Stimulated activated CD4-positive, alpha-beta T cell treated with anti-CD3 and anti-CD28 coated beads, Interleukin-12 subunit alpha, Interleukin-12 subunit beta, amount 100 ng/mL, for 24 hours (primary cell): ENCODE data around the gene SETDB1.
"Not testable (repeated sequence)": the region's sequence is repeated elsewhere in the genome, so short reads cannot be mapped to it uniquely, and the experiment has no call there.

ENCODE experiments used
- DNase-seq, 2 experiments: peaks; one replicate each; pipeline ENCODE4 v3.0.0-alpha.2; 2020; ENCODE audit warnings: low read depth in 2 of 2

SETDB1 gene

GRCh38 chr1:150926097-150926741 is at the start of gene SETDB1:
Gene SETDB1, plus strand, starts transcription at chr1:150926363. Its CDS starts 1,352 bp downstream, at chr1:150927715.
- DNase-seq, result peak; percentile 89 to 93

GRCh38 chr1:150878931-150879330 is 47.2 kb upstream of the SETDB1 start:
- DNase-seq, result not testable (repeated sequence)

GRCh38 chr1:150881331-150882070 is 44.7 kb upstream of the SETDB1 start:
- DNase-seq, result no peak

- not testable (repeated sequence) for DNase-seq
These were observed 43.0 kb upstream of the SETDB1 start for GRCh38 chr1:150883121-150883520.

GRCh38 chr1:150887018-150887417 is 39.1 kb upstream of the SETDB1 start, which contains the start of gene CTXND2:
Gene CTXND2, plus strand, starts transcription at chr1:150887136. Its CDS starts 25,179 bp downstream, at chr1:150912315.
- no peak for DNase-seq

GRCh38 chr1:150888727-150889126 is 37.4 kb upstream of the SETDB1 start:
- DNase-seq, result no peak

GRCh38 chr1:150890033-150890416 is 36.1 kb upstream of the SETDB1 start:
- DNase-seq, result no peak

DNA sequence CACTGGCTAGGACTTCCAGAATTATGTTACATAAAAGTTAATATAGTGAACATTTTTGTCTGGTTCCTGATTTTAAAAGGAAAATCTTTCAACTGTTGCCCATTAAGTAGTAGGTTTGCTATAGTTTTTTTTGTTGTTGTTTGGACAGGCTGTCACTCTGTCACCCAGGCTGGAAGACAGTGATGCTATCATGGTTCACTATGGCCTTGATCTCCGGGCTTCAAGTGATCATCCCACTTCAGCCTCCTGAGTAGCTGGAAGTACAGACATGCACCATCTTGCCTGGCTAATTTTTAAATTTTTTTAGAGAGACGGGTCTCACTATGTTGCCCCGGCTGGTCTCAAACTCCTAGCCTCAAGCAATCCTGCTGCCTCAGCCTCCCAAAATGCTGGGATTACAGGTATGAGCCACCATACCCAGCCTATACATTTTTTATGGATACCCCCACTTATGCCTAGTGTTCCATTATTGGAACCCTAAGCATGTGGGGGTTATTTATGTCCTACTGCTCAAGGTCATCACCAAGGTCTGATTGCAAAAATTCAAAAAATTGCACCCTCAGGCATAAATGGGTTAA is 32.7 kb upstream of the SETDB1 start:
- no peak for DNase-seq

DNA sequence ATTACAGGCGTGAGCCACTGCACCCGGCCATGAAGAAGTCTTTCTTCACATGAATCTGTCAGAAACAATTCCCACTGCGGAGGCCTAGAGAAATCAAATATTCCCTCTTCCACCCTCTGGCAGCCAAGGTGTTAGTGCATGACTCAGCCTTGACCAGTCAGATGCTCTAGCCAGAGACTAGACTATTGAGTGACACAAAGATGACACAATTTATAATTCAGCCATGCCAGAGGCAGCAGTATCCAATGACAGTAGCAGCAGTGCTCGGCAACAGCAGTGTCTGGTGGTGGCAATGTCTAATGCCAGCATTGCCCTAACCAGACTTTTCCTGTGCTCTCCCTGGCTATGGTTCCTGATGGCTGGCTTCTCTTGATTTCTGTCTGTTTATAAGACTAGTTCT is 30.5 kb upstream of the SETDB1 start:
- DNase-seq, result no peak

DNA sequence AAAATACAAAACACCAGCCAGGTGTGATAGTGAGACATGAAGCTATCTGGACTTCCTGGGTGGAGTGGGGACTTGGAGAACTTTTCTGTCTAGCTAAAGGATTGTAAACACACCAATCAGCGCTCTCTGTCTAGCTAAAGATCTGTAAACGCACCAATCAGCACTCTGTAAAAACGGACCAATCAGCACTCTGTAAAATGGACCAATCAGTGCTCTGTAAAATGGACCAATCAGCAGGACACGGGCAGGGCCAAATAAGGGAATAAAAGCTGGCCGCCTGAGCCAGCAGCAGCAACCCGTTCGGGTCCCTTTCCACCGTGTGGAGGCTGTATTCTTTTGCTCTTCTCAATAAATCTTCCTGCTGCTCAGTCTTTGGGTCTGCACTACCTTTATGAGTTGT is 26.4 kb upstream of the SETDB1 start:
- DNase-seq, result not testable (repeated sequence)

DNA sequence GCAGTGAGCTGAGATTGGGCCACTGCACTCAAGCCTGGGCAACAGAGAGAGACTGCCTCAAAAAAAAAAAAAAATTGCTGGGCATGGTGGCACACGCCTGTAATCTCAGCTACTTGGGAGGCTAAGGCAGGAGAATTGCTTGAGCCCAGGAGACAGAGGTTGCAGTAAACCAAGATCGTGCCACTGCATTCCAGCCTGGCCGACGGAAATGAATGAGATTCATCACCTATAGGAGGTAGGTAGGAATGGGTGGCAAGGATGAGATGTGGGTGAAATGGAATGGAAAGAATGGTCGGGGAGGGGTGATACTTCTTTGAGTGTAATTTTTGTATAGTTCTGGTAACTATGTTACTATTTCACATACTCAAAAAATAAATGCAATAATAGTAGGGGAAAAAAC is 23.8 kb upstream of the SETDB1 start:
- DNase-seq, result no peak

DNA sequence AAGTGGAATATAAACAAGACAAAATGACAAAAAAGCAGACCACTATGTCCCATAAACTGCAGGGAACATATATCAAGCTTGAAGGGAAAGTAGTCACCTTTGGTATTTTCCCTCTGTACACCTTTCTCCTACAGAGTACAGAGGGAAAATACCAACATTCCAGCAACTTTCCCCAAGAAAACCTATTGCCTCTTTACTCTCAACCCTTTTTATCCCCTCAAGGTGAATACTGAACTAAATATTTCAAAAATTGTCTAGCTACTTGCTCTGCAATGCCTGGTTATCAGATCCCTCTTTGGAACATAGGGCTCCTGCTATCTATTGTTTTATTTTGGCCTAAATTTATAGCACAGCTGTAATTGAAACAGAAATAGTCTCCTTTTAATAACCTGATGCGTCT is 23.4 kb upstream of the SETDB1 start:
- DNase-seq, result no peak

DNA sequence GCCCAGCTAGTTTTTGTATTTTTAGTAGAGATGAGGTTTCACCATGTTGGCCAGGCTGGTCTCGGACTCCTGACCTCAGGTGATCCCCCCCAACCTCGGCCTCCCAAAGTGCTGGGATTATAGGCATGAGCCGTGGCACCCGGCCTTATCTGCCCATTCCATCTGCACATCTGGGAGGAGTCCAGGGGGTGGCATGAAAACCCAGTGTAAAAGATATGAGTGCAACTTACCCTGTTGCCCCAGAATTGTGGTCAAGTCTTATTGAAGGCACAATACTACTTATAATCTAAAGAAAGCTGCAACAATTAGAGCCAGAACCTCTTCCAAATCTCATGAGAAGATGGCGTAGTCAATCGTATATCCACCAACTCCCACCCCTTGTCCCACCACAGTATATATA is 20.9 kb upstream of the SETDB1 start:
- DNase-seq, result no peak

DNA sequence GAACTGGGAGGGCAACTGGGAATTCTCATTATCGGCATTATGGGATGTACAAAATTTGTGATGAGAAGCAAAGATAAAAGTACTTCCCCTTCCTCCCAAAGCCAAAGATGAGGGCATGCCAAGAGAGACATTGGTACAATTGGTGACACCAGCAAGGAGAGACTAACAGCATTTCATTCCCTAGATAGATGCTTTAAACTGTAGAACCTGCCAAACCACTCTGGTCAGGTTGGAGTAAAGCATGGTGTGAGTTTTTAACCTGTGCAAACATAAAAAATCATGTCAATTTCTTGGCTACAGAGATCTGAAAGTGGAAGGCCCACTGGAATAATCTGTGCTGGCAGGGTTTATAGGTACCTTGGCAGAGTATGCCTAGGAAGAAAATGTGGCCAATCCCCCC is 19.8 kb upstream of the SETDB1 start:
- DNase-seq, result no peak

DNA sequence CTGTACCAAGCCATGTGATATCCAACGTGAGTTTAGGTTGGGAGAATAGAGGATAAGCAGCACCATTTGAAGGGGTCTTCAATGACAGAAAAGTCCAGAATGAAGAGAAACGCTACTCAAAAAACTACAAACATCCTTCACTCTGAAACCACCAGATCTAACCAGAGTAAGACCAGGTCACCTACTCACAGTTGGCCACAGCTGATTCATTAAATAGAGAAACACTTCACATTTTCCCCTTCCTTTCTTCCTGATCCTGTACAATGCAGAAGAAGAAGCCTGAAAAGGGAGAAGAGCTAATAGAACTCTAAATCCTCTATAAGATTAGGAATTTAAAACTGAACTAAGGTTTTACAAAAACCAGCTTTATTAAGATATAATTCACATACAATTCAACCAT is 19.4 kb upstream of the SETDB1 start:
- DNase-seq, result no peak

DNA sequence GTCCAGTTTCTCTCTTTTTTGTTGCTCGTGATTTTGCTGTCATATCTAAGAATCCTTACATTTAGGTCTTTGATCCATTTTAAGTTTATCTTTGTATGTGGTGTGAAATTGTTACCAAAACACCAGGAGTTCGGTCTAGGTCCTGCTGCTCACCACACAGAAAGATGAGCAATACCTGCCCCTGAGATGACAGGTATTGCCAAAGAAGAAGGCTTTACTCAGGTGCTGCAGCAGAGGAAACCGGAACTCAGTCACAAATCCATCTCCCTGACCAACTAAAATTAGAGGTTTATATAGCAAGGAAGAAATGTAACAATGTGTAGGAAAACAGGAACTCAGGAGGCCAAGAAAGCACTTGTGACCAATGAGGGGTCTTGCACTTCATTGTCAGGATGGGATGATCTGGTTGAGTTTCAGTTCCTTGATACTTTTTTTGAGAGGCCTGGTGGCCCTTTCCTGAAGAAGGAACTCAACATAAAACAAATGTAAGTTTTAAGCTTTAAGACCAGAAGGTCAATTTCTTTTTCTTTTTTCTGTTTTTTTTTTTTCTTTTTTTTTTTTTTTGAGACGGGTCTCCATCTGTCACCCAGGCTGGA is 16.5 kb upstream of the SETDB1 start:
- no peak for DNase-seq

DNA sequence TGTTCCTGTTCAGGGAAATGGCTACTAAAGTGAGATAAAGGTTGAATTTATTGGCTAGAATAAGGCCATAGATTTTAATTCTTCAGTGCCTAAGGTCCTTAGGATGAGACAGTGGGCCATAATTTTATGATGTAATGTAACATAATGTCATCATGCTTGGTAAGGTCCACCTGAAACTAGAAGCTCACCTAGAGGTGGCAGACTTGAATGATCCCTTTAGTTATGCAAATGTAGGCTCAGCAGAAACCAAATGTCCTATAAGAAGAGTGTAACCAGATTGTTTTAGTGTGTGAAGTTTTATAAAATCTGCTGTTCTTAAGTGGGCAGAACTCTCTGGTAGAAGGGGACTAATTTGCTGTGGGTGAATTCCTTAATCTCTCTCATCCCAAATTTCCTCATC is 13.5 kb upstream of the SETDB1 start:
- DNase-seq, result no peak

DNA sequence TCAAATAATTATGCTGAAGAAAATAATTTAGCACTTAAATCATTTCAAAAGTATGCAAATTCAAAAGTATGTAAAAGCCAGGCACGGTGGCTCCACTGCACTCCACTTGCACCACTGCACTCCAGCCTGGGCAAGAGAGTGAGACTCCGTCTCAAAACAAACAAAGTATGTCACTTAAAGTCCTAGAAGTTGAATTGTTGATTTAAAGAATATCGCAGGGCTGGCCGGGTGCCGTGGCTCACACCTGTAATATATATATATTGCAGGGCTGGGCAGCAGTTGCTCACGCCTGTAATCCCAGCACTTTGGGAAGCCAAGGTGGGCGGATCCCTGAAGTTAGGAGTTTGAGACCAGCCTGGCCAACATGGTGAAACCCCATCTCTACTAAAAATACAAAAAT is 8.8 kb upstream of the SETDB1 start:
- no peak for DNase-seq

GRCh38 chr1:150922519-150922975 is 3.6 kb upstream of the SETDB1 start:
- peak; percentile 56 to 76 for DNase-seq

DNA sequence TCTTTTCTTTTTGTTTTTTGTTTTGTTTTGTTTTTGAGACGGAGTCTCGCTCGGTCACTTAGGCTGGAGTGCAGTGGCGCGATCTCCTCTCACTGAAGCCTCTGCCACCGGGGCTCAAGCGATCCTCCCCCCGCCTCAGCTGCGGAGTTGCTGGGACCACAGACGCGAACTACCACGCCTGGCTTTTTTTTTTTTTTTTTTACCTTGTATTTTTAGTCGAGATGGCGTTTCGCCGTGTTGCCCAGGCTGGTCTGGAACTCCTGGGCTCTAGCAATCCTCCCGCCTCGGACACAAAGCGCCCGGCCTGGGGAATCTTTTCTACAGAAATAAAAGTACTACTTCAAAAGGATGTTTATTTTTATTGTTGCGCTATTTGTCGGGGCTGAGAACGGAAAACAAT is 1.1 kb upstream of the SETDB1 start:
- DNase-seq, result no peak

DNA sequence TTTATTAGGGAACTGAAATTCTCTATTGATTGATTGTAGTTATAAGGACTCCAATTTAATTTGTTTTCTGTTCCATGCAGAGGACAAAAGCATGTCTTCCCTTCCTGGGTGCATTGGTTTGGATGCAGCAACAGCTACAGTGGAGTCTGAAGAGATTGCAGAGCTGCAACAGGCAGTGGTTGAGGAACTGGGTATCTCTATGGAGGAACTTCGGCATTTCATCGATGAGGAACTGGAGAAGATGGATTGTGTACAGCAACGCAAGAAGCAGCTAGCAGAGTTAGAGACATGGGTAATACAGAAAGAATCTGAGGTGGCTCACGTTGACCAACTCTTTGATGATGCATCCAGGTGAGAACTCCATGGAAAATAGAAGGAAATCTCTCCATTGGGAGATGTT is 1.5 kb downstream of the SETDB1 start:
- DNase-seq, result no peak

DNA sequence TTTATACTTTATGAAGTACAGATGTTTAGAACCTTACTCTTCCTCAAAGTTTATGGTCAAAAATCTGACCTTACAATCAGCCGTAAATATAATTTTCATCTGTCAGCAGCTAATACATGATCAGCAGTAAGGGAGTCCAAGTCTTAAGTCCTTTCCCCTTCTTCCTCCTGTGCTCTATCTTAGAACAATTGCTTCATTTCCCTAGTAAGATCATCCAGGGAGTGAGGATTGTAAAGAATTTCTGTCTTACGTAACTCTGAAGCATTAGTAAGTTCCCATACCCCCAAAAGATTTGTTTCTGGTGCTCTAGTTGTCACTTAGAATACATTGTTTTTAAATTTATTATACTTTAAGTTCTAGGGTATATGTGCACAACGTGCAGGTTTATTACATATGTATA is 2.1 kb downstream of the SETDB1 start:
- no peak for DNase-seq

GRCh38 chr1:150928775-150929174 is 2.6 kb downstream of the SETDB1 start:
- DNase-seq, result not testable (repeated sequence)
